Small intestine (tissue), 7 donors: Measurements from ENCODE around the gene UFSP2. TPM values are rescaled to one million over a fixed set of nuclear protein-coding genes. Genes with fewer than 3 reads are reported as not detected.
A peak's percentile ranks its signal among the peaks of the same experiment; 100 is the strongest.

ENCODE experiments used
- DNase-seq, 2 donors: peaks; one replicate each; pipeline versions ENCODE4 v3.0.0 to v3.0.0-alpha.2; 2013
- FAIRE-seq: peaks from 2 replicates; lab custom pipeline; 2012; peaks lifted over from hg19 to GRCh38; lab: Jason Lieb, UNC
- H3K27ac ChIP-seq, 3 donors: one replicate each; pipeline ENCODE4 v1.5.1; 2013; ENCODE audit warnings: low read length in 2 of 3, mild to moderate bottlenecking in 2 of 3, control low read depth in 1 of 3, inconsistent platforms in 1 of 3, low read depth in 1 of 3, moderate library complexity in 1 of 3
- H3K27me3 ChIP-seq, 3 donors: one replicate each; pipeline ENCODE4 v1.6.1; 2013; ENCODE audit warnings: low read length in 3 of 3, inconsistent platforms in 1 of 3; ENCODE audit not compliant: control insufficient read depth in 3 of 3, insufficient read depth in 3 of 3
- H3K36me3 ChIP-seq, 3 donors: one replicate each; pipeline ENCODE4 v1.6.1; 2013; ENCODE audit warnings: low read length in 3 of 3, inconsistent platforms in 1 of 3, low read depth in 1 of 3, mild to moderate bottlenecking in 1 of 3, moderate library complexity in 1 of 3; ENCODE audit not compliant: control insufficient read depth in 3 of 3, insufficient read depth in 2 of 3
- H3K4me1 ChIP-seq, 3 donors: one replicate each; pipeline ENCODE4 v1.6.1; 2013; ENCODE audit warnings: low read length in 2 of 3, inconsistent platforms in 1 of 3, low read depth in 1 of 3, mild to moderate bottlenecking in 1 of 3, moderate library complexity in 1 of 3; ENCODE audit not compliant: control insufficient read depth in 3 of 3, insufficient read depth in 2 of 3
- H3K4me3 ChIP-seq, 3 donors: one replicate each; pipeline ENCODE4 v1.5.1; 2013; ENCODE audit warnings: low read length in 3 of 3, control low read depth in 1 of 3, inconsistent platforms in 1 of 3, low read depth in 1 of 3, mild to moderate bottlenecking in 1 of 3, moderate library complexity in 1 of 3
- H3K9me3 ChIP-seq, 2 donors: one replicate each; pipeline ENCODE4 v1.6.1; 2013; ENCODE audit warnings: low read depth in 1 of 2, low read length in 1 of 2; ENCODE audit not compliant: control insufficient read depth in 2 of 2, insufficient read depth in 1 of 2
- WGBS, 3 donors: extraction: QIAGEN DNeasy Blood & Tissue Kit; methylation state at CpG; one replicate each; pipeline ENCODE4 v1.1.7; 2013; 5-methylcytosine and 5-hydroxymethylcytosine counted together
- polyA plus RNA-seq, 4 donors: library from polyadenylated mRNA; stranded (reverse) in 3 of 4; unstranded in 1 of 4; fragments of 200-250 nt in 3 of 4; fragments of 120-200 nt in 1 of 4; gene quantifications; one replicate each; pipeline versions ENCODE4 v1.2.1 to v1.2.3, GENCODE V29; 2013
- donor health status: healthy with polysubstance abuse.
- donor health status: control.
- donor health status: control.
- donor health status: Bipolar disorder and iron deficiency.
- donor health status: healthy.

UFSP2 gene
- polyA plus RNA-seq, 4 donors = 14.1 to 25.6 (median 17.5) TPM

DNA sequence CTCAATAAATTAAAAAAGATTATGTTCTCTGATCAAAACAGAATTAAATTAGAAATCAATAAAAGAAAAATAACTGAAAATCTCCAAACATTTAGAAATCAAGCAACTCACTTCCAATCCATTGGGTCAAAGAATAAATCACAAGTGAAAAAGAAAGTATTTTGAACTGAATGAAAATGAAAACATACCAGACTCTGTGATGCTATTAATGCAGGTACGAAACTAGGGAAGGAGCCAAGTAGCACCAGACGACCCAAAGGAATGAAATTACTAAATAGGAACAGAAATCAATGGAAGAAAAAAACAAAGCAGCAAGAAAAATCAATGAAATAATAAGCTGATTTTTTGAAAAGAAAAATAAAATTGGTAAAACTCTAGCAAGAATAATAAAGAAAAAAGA lies 30.4 kb upstream of the UFSP2 start:
- H3K27ac ChIP-seq = no peak overlapping the region
- WGBS, 3 donors = 31 to 56% (median 35%) methylated on average over 2 of the region's 2 CpGs
- no peak for FAIRE-seq

DNA sequence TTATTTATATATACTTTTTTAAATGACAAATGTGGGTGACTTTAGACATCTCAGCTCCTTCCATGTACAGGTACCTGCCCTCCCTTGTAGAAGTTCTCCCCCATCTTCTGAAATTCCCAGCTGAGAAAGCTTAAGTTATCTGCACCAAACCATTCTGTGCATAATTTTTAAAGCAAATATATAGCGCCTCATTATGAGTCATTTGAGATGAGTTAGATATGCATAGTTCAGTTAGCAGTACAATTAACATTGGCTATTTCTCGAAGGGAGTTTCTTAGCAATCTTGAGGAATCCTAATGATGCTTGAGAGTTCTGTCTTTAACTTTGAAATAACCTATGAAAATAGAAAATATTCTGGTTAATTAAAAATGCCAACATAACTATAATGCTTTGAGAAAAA lies 19.4 kb upstream of the UFSP2 start:
- 79 to 82% (median 81%) methylated on average over 2 of the region's 2 CpGs for WGBS, 3 donors
- DNase-seq (no peak), FAIRE-seq (no peak)
- Histone ChIP-seq H3K4me1 (no peaks in the 10 kb centered on the region), H3K27ac (no peak overlapping the region), H3K9me3 (no peaks in the 10 kb centered on the region), H3K36me3 (no peaks in the 10 kb centered on the region), H3K27me3 (no peaks in the 10 kb centered on the region), H3K4me3 (no peak overlapping the region)

More for the DNA sequence above, 30.4 kb upstream of the UFSP2 start:
- H3K36me3 ChIP-seq = no peaks in the 10 kb centered on the region
- no peaks in the 10 kb centered on the region for H3K9me3 ChIP-seq
- no peaks in the 10 kb centered on the region for H3K4me1 ChIP-seq
- no peaks in the 10 kb centered on the region for H3K27me3 ChIP-seq
- no peak overlapping the region for H3K4me3 ChIP-seq
- no peak for DNase-seq

DNA sequence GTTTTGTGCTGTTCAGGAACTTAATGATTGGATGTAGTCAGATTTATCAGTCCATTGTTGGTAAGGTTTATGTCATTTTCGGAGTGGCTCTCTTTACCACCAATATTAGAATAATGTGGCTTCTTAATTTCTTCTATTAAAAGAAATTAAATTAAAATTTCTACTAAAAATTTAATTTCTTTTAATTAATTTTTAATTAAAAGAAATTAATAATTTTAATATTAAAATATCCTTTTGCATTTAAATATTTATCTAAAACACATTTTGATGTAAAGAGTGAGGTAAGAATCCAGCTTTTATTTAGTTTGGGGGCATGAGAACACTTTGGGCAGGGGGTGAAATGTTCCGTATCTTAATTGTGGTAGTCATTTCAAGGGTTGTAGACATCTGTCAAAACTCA lies 15.7 kb upstream of the UFSP2 start:
- no peak for FAIRE-seq
- peaks cover 0 to 3% (median 0%) of the 10 kb centered on the region in 3 donors for H3K27me3 ChIP-seq

GRCh38 chr4:185437809-185438208 lies 12.0 kb upstream of the UFSP2 start:
- FAIRE-seq = no peak
- no peaks in the 10 kb centered on the region for H3K9me3 ChIP-seq
- peaks cover 0 to 3% (median 0%) of the 10 kb centered on the region in 3 donors for H3K27me3 ChIP-seq
- H3K4me3 ChIP-seq = no peak overlapping the region
- H3K36me3 ChIP-seq = no peaks in the 10 kb centered on the region
- no peak for DNase-seq
- no peaks in the 10 kb centered on the region for H3K4me1 ChIP-seq
- H3K27ac ChIP-seq = no peak overlapping the region

More for the DNA sequence above, 15.7 kb upstream of the UFSP2 start:
- Histone ChIP-seq H3K36me3 (no peaks in the 10 kb centered on the region), H3K4me3 (no peak overlapping the region), H3K4me1 (no peaks in the 10 kb centered on the region), H3K27ac (no peak overlapping the region), H3K9me3 (no peaks in the 10 kb centered on the region)
- 83 to 93% (median 88%) methylated on average over 2 of the region's 2 CpGs for WGBS, 3 donors
- DNase-seq = no peak

- Histone ChIP-seq H3K4me3 (no peak overlapping the region), H3K4me1 (no peaks in the 10 kb centered on the region), H3K36me3 (no peaks in the 10 kb centered on the region), H3K27me3 (peaks cover 0 to 3% (median 0%) of the 10 kb centered on the region in 3 donors), H3K27ac (no peak overlapping the region), H3K9me3 (no peaks in the 10 kb centered on the region)
- FAIRE-seq = no peak
- no peak for DNase-seq
These were observed 9.7 kb upstream of the UFSP2 start for GRCh38 chr4:185435466-185435865.

- peaks cover 0 to 7% (median 3%) of the 10 kb centered on the region in 3 donors for H3K4me1 ChIP-seq
- H3K27ac ChIP-seq = no peak overlapping the region
- no peak for FAIRE-seq
- no peaks in the 10 kb centered on the region for H3K36me3 ChIP-seq
- no peak overlapping the region for H3K4me3 ChIP-seq
- WGBS, 3 donors = 44 to 66% (median 44%) methylated on average over 5 of the region's 5 CpGs
- H3K27me3 ChIP-seq = no peaks in the 10 kb centered on the region
- no peaks in the 10 kb centered on the region for H3K9me3 ChIP-seq
- no peak for DNase-seq
These were observed 3.9 kb upstream of the UFSP2 start for GRCh38 chr4:185429660-185430059.

DNA sequence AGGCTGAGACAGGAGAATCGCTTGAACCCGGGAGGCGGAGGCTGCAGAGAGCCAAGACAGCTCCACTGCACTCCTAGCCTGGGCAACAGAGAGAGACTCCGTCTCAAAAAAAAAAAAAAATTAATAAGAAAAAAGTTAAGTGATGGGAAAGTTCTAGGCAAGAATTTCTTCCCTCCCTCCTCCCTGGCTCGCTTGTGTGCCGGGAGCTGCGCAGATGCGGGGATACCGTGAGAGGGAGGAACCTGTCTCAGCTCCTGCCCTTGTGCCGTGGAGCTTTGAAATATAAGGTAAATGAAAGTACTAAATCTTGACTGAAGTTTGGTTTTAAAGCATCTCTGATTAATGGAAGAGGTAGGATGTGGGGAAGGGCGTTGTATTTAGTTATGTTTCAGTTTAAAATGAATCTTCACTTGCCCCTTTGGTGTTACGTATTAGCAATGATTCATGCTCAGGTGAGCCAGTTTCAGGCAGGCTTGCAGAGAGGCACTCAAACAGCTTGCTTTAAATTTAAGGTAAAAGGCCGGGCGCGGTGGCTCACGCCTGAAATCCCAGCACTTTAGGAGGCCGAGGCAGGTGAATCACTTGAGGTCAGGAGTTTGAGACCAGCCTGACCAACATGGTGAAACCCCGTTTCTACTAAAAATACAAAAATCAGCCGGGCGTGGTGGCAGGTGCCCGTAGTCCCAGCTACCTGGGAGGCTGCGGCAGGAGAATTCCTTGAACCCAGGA lies 1.4 kb upstream of the UFSP2 start:
- Histone ChIP-seq H3K4me3 (no peak overlapping the region), H3K36me3 (no peaks in the 10 kb centered on the region), H3K9me3 (no peaks in the 10 kb centered on the region), H3K27ac (no peak overlapping the region), H3K27me3 (no peaks in the 10 kb centered on the region), H3K4me1 (peaks cover 0 to 7% (median 3%) of the 10 kb centered on the region in 3 donors)
- WGBS, 3 donors = 87 to 90% (median 89%) methylated on average over 21 to 22 of the region's 22 CpGs
- DNase-seq (no peak), FAIRE-seq (no peak)

- Histone ChIP-seq H3K27me3 (no peaks in the 10 kb centered on the region), H3K36me3 (peaks cover 0 to 3% (median 2%) of the 10 kb centered on the region in 3 donors), H3K4me1 (peaks cover 0 to 7% (median 3%) of the 10 kb centered on the region in 3 donors), H3K27ac (peak overlapping the region; percentile 77 to 97 (median 81)), H3K9me3 (no peaks in the 10 kb centered on the region), H3K4me3 (peak overlapping the region; percentile 66 to 97 (median 84))
- FAIRE-seq (no peak), DNase-seq (no peak)
- WGBS, 3 donors = 12 to 15% (median 15%) methylated on average over 13 of the region's 13 CpGs
These were observed 688 bp downstream of the UFSP2 start for GRCh38 chr4:185424905-185425646.
